ENCODE results near the gene TMOD2. TPM values are rescaled to one million over a fixed set of nuclear protein-coding genes. Genes with fewer than 3 reads are reported as not detected.

TMOD2 gene
- total RNA-seq, 1 experiment from 2014 or later, result 3.0 TPM

- H3K9me3 ChIP-seq (ENCODE audit: control insufficient read depth, low read depth, low read length), result no peaks in the 10 kb centered on the region
- H3K56ac ChIP-seq (ENCODE audit: insufficient read length, low read depth, low read length), result no peak overlapping the region
- no peak for DNase-seq
- H2BK12ac ChIP-seq (ENCODE audit: insufficient read length, low read depth, low read length), result no peak overlapping the region
- H2AFZ ChIP-seq (ENCODE audit: low read length), result no peak overlapping the region
- no peak overlapping the region for H2AK5ac ChIP-seq (ENCODE audit: insufficient read length, low read length)
- H2BK15ac ChIP-seq (ENCODE audit: low read depth, low read length), result no peak overlapping the region
- H3K79me2 ChIP-seq (ENCODE audit: insufficient read depth, low read length), result 0 out of 2 replicates have a peak, but pooled peaks cover 1% of the 10 kb centered on the region
- H2BK5ac ChIP-seq (ENCODE audit: insufficient read length, low read length), result no peak overlapping the region
- no peaks in the 10 kb centered on the region for H3K79me1 ChIP-seq (ENCODE audit: insufficient read depth, low read depth, low read length, poor library complexity, severe bottlenecking)
- H4K91ac ChIP-seq (ENCODE audit: insufficient read length, low read depth, low read length), result no peak overlapping the region
- no peak overlapping the region for H2BK20ac ChIP-seq (ENCODE audit: low read depth, low read length, poor library complexity, severe bottlenecking)
- H4K5ac ChIP-seq (ENCODE audit: insufficient read length, low read depth, low read length), result no peak overlapping the region
- no peak overlapping the region for H3K27ac Mint-ChIP-seq
- H2BK120ac ChIP-seq (ENCODE audit: low read depth, low read length, poor library complexity, severe bottlenecking), result no peak overlapping the region
- H3K27me3 ChIP-seq (ENCODE audit: insufficient read depth, low read length), result peaks cover 2% of the 10 kb centered on the region; the same call in 1 of the 2 replicates
- peaks cover 23% of the 10 kb centered on the region for H3K27me3 Mint-ChIP-seq (ENCODE audit: low read depth)
- H4K20me1 ChIP-seq (ENCODE audit: control insufficient read depth, insufficient read depth, insufficient read length), result no peaks in the 10 kb centered on the region
- peaks cover 3% of the 10 kb centered on the region; the same call in 1 of the 2 replicates for H3K4me1 ChIP-seq (ENCODE audit: insufficient read depth, low read length)
- no peaks in the 10 kb centered on the region; a peak in 1 of 7 replicates for H3K36me3 Mint-ChIP-seq (ENCODE audit: insufficient read depth in 1 of 3, low read depth in 3 of 3)
- no peak overlapping the region for H3K18ac ChIP-seq (ENCODE audit: insufficient read length, low read depth, low read length)
- H3K14ac ChIP-seq (ENCODE audit: insufficient read depth, low read length), result no peak overlapping the region
- H3K4ac ChIP-seq (ENCODE audit: low read depth, low read length), result no peak overlapping the region
- H3K9ac ChIP-seq (ENCODE audit: extremely low read depth, insufficient read length, low read length), result no peak overlapping the region
- WGBS (ENCODE audit: extremely low coverage, insufficient read length, low lambda C conversion rate), result no CpG with 5 or more reads among the region's 5 CpGs
- H3T11ph ChIP-seq (ENCODE audit: low read length), result no peak overlapping the region
- H3K4me2 ChIP-seq (ENCODE audit: insufficient read depth, insufficient read length, low read length), result no peak overlapping the region
- H3K4me1 Mint-ChIP-seq, result peaks cover 18 to 21% of the 10 kb centered on the region in 2 experiments
- no peak overlapping the region for H3K23ac ChIP-seq (ENCODE audit: insufficient read length, low read depth, low read length)
- H3K27ac ChIP-seq (ENCODE audit: insufficient read length, low read depth, low read length), result no peak overlapping the region
- no peak overlapping the region for H3K4me3 Mint-ChIP-seq
- no peaks in the 10 kb centered on the region; a peak in 1 of 5 replicates for H3K9me3 Mint-ChIP-seq
- TF ChIP-seq CTCF (conservative IDR thresholded peaks at IDR 0.05), result no peak
- H3K23me2 ChIP-seq (ENCODE audit: insufficient read length, low read depth, low read length, poor library complexity, severe bottlenecking), result no peaks in the 10 kb centered on the region
- H4K8ac ChIP-seq (replicated peaks; ENCODE audit: insufficient read length, low read depth, low read length), result no peak overlapping the region
Measured at GRCh38 chr15:51731549-51732267, 19.7 kb upstream of the TMOD2 start.
